Lower lobe of right lung (tissue), 2 donors: Measurements from ENCODE around the gene RASGEF1B. TPM values are rescaled to one million over a fixed set of nuclear protein-coding genes. Genes with fewer than 3 reads are reported as not detected.

Experiments
- ATAC-seq, 2 donors: fragments of 200-7000 bp; cut with Tn5 transposase; one replicate each; pipeline ENCODE4 v1.9.1; 2020 to 2022; ENCODE audit warnings: mild to moderate bottlenecking in 2 of 2, moderate library complexity in 2 of 2
- DNase-seq: peaks from one replicate; pipeline ENCODE4 v3.0.0-alpha.2; 2020
- H3K27ac ChIP-seq: fragments of 200-600 bp; one replicate; pipeline ENCODE4 v1.8.0; 2022
- H3K27me3 ChIP-seq: fragments of 200-600 bp; one replicate; pipeline ENCODE4 v1.8.0; 2022; ENCODE audit warnings: low read depth
- H3K36me3 ChIP-seq: fragments of 200-600 bp; one replicate; pipeline ENCODE4 v1.8.0; 2022; ENCODE audit warnings: mild to moderate bottlenecking
- H3K4me1 ChIP-seq: fragments of 200-600 bp; one replicate; pipeline ENCODE4 v1.8.0; 2022
- H3K4me3 ChIP-seq: fragments of 200-600 bp; one replicate; pipeline ENCODE4 v1.8.0; 2022; ENCODE audit warnings: mild to moderate bottlenecking
- H3K9me3 ChIP-seq: fragments of 200-600 bp; one replicate; pipeline ENCODE4 v1.8.0; 2022
- CTCF ChIP-seq: fragments of 200-600 bp; IDR thresholded peaks from one replicate; pipeline ENCODE4 v1.8.0; 2022; ENCODE audit warnings: antibody characterized with exemption, mild to moderate bottlenecking
- intact Hi-C: fragments of 100-400 bp; cut with DNase I; formaldehyde crosslinking; loops from one replicate; pipeline ENCODE4 v1.11.0; 2022
- total RNA-seq: library from RNA; stranded (reverse); fragmentation: NEBNext Ultra II Directional; extraction: Animal tissue kit (Norgen Biotek cat#: 25700); gene quantifications from one replicate; pipeline ENCODE4 v1.2.1, GENCODE V29; 2021
- donor health status: DM: no; HTN: yes; CAD: no; lungs with severe emphysema.

The RASGEF1B gene
- total RNA-seq, 1 donor from 2014 or later = 63.0 TPM

- no peak for DNase-seq
- intact Hi-C loops = no loop called here
Observed at GRCh38 chr4:81404741-81405140, 67.0 kb downstream of the RASGEF1B start.

GRCh38 chr4:81404294-81404693 is 67.4 kb downstream of the RASGEF1B start:
- H3K4me1 ChIP-seq = peaks cover 5% of the 10 kb centered on the region
- H3K36me3 ChIP-seq = no peaks in the 10 kb centered on the region
- no peak for ATAC-seq
- intact Hi-C loops = no loop called here
- H3K4me3 ChIP-seq = no peak overlapping the region
- no peak for TF ChIP-seq CTCF
- DNase-seq = no peak
- no peaks in the 10 kb centered on the region for H3K27me3 ChIP-seq
- H3K27ac ChIP-seq = no peak overlapping the region
- no peaks in the 10 kb centered on the region for H3K9me3 ChIP-seq

More at GRCh38 chr4:81404741-81405140, 67.0 kb downstream of the RASGEF1B start:
- H3K9me3 ChIP-seq = no peaks in the 10 kb centered on the region
- no peak for TF ChIP-seq CTCF
- H3K4me1 ChIP-seq = peaks cover 5% of the 10 kb centered on the region
- H3K36me3 ChIP-seq = no peaks in the 10 kb centered on the region
- no peak overlapping the region for H3K27ac ChIP-seq
- H3K27me3 ChIP-seq = no peaks in the 10 kb centered on the region
- ATAC-seq = no peak
- no peak overlapping the region for H3K4me3 ChIP-seq

- H3K9me3 ChIP-seq = no peaks in the 10 kb centered on the region
- no peak overlapping the region for H3K4me3 ChIP-seq
- TF ChIP-seq CTCF = no peak
- no peak for DNase-seq
- H3K27ac ChIP-seq = no peak overlapping the region
- no peaks in the 10 kb centered on the region for H3K36me3 ChIP-seq
- H3K27me3 ChIP-seq = no peaks in the 10 kb centered on the region
- ATAC-seq = no peak
- H3K4me1 ChIP-seq = no peaks in the 10 kb centered on the region
- intact Hi-C loops = no loop called here
Observed at GRCh38 chr4:81399306-81400086, 72.2 kb downstream of the RASGEF1B start.

GRCh38 chr4:81398379-81398778 is 73.3 kb downstream of the RASGEF1B start:
- no peaks in the 10 kb centered on the region for H3K36me3 ChIP-seq
- no peak overlapping the region for H3K4me3 ChIP-seq
- no peaks in the 10 kb centered on the region for H3K9me3 ChIP-seq
- no peak for DNase-seq
- TF ChIP-seq CTCF = no peak
- no peaks in the 10 kb centered on the region for H3K4me1 ChIP-seq
- H3K27ac ChIP-seq = no peak overlapping the region
- intact Hi-C loops = no loop called here
- H3K27me3 ChIP-seq = no peaks in the 10 kb centered on the region
- ATAC-seq = no peak

GRCh38 chr4:81397635-81398034 is 74.1 kb downstream of the RASGEF1B start:
- no peaks in the 10 kb centered on the region for H3K4me1 ChIP-seq
- no peak for TF ChIP-seq CTCF
- no peaks in the 10 kb centered on the region for H3K36me3 ChIP-seq
- H3K9me3 ChIP-seq = no peaks in the 10 kb centered on the region
- H3K27me3 ChIP-seq = no peaks in the 10 kb centered on the region
- no peak overlapping the region for H3K27ac ChIP-seq
- intact Hi-C loops = no loop called here
- DNase-seq = no peak
- H3K4me3 ChIP-seq = no peak overlapping the region
- ATAC-seq = no peak
